Activated gamma-delta T cell (primary cell): ENCODE data around the gene OR52L1.
"Not testable (repeated sequence)": the region's sequence is repeated elsewhere in the genome, so short reads cannot be mapped to it uniquely, and the experiment has no call there.

Source experiments
- DNase-seq: peaks from one replicate; lab custom pipeline; 2025; lab: John Stamatoyannopoulos, UW
- total RNA-seq, 2 donors: gene quantifications; one replicate each; lab custom pipeline; 2026; lab: John Stamatoyannopoulos, UW

The OR52L1 gene
- 0 reads per million in 2 donors for total RNA-seq

GRCh38 chr11:5986885-5987284 lies at the start of gene OR52L1:
TSS of gene OR52L1 (minus strand) at chr11:5986985. CDS start at chr11:5986930, 55 bp downstream.
- DNase-seq: no peak

GRCh38 chr11:6030708-6031405 lies 44.1 kb upstream of the OR52L1 start, which contains the start of gene OR56A1:
TSS of gene OR56A1 (minus strand) at chr11:6030758. CDS start at chr11:6027692, 3,066 bp downstream.
- DNase-seq: no peak

GRCh38 chr11:6027501-6027900 lies 40.7 kb upstream of the OR52L1 start:
- no peak for DNase-seq

DNA sequence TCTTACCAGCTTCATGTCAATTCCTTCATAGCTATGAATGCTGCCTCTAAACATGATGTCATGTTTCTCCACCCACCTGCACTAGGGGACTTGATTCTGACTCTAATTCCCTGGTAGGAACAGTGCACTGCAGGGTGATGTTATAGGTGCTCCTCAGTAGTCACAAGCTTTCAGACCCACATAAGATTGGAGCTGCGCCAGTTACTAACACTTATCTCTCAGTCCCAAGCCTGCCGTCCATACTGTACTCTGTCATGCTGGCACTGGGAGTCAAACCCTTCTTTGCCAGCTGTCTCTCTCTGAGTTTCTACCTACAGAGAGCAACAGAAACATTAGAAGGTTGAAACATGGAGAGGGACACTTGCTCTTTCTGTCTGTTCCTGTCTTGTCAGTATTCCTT lies 38.3 kb upstream of the OR52L1 start:
- no peak for DNase-seq

GRCh38 chr11:6022956-6023355 lies 36.2 kb upstream of the OR52L1 start:
- no peak for DNase-seq

DNA sequence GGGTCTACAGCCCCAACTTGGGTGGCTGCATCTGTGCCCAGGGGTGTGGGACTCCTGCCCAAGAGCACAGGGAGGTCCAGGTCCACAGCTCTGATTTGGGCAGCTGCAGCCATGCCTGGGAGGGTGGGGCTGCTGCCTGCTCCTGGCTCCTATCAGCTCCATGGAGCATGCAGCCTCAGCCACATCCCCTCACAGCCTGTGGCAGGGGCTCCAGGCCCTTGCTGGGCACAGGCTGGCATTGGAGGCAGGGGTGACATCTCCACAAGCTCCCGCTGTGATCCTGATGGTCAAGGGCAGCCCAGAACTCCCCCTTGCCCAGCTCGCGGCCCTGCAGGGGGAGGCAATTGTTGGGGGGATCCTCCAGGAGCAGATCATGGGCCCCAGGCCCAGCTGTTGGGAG lies 26.3 kb upstream of the OR52L1 start:
- no peak for DNase-seq

DNA sequence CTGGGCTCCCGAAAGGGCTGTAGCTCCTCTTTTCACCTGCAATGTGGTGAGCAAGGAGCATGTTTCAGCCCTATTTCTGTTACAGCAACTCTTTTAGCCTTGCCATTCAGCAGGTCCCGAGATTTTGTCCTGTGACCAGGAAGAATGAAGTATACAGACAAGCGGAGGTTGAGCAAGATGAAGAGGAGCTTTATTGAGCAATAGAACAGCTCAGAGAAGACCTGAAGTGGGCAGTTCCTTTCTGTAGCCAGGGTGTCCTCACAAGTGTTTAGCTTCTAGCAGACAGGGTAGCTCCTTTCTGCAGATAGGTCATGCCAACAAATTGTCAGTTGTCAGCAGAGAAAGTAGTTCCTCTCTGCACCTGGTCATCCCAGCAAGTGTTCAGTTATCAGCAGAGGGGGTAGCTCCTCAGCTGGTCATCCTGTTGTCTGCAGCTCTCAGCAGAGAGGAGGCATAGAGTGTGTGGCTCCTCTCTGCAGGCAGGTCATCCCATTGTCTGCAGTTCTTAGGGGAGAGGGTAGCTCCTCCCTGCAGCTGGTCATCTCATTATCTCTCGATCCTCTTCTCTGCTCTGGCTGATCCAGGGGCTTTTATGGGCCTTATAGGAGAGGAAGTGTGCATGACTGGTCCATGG lies 25.4 kb upstream of the OR52L1 start:
- DNase-seq: no peak

- DNase-seq: no peak
Measured at GRCh38 chr11:6006846-6007245, 20.1 kb upstream of the OR52L1 start, which contains the start of gene OR56A4. TSS of gene OR56A4 (minus strand) at chr11:6006946. CDS start at chr11:6002992, 3,954 bp downstream.

DNA sequence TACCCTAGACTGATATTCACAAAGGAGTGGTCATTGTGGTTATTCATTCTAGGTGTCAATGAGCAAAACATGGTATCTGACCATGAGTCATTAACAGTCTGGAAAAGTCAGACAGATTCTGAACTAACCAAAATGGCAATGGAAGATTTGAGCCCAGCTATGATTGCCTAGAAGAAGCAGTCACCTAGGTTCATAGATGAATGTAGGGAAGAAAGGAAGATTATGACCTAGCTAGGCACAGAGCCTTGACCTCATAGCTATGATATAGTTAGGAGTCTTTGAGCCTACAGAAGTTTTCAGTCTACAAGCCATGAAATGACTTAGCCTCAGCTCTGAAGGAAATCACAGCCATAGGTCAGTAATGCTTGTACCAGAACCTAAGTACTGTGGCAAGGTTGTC lies 19.6 kb upstream of the OR52L1 start:
- no peak for DNase-seq

GRCh38 chr11:6002202-6002699 lies 15.5 kb upstream of the OR52L1 start:
- DNase-seq: no peak

- no peak for DNase-seq
Measured at GRCh38 chr11:5994791-5995190, 8.0 kb upstream of the OR52L1 start.

DNA sequence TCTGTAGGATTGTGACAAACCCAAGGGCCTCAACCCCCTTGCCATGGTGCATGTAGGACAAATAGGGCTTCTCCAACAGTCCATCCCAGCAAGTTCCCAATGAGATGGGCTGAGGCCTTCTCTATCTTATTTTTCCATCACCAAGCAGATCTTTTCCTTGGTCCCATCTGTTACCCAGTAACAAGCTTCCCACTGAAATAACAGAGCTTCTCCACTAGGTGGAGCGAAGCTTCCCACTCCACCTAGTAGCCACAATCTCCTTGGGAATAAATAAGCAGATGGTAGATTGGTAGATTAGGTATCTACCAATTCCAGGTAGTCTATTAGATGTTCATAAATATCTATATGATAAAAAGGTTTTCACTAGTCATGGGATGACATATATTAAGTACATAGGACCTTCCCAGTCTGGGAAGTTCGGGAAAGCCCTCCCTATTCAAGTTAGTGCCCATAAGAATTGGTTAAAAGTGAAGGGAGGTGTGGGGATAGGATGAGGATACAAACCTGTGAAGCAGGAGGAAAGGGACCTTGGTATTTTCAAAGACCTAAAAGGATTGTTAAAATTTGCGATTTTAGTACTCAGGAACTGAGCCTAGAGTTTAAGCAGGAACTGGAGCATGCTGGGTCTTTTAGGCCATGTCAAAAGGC lies 5.9 kb upstream of the OR52L1 start:
- DNase-seq: no peak

DNA sequence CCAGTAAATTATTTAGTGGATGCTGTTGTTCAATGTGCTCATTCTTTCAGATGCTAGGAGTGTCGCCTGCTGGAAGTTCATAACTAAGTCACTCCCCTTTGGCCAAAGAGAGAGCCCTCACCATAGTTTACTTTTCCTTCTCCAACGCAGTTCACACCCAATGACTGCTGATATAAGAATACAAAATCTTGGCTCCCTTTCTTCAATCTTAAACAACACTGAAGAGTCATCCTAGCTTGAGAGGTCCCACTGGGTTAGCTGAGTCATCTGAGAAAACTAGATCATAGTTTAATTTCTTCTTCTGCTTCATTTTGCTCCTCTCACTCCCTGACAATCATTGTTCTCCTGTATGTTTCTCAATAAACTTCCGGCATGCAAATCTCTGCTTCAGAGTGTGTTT lies 5.4 kb upstream of the OR52L1 start:
- no peak for DNase-seq

DNA sequence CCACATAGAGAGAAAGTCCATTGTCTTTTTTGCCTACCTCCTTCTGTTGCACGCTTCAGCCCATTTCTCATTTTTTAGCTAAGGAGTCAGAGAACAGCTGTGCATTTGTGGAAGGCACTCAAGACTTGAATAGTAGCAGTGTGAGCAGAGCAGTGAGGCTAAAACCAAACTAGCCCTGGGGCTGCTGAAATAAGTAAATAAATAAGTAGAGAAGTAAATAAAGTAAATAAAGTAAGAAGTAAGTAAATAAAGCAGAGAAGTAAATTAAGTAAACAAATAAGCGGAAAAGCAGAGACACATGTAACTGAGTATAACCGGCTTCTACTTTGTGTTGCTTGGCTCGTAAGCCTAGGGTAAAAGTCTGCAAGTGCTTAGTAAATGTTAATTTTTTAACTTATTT lies 2.4 kb upstream of the OR52L1 start:
- DNase-seq: no peak

GRCh38 chr11:5983443-5983842 lies 3.3 kb downstream of the OR52L1 start:
- DNase-seq: no peak

DNA sequence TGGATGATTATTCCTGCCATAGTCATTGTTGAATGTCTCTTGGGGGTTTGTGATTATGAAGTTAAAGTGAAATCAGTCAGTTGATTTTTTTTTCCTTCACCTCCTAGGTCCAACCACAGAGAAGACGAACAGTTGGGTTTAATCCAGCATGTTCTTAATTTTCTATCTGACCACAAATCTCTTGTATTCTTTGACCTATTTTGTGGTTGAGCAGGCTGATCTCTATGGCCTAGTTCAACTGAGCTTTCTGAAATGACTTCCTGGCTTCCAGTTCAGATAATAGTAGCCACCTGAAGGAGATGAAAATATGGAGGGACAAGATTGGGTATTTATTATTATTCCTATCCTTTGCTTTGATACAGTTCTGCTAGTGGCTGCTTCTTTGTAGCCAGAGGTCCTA lies 13.3 kb downstream of the OR52L1 start:
- no peak for DNase-seq

DNA sequence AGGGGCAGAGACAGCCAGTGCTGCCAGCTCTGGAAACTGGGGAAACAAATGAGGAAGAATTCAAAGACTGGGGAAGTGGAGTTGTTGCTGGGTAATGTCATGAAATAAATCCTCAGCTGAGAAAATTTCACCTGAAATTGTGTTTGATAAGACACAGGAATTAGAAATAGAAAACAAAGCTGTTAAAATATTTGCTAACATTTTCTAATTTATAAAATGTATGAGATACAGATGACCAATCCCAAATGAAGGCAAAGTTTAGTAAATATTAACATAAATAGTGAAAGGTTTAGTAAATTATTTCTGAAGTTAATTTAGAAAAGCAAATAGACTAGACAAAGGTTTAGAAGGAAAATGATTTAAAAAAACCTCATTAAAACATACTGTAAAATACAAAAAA lies 18.4 kb downstream of the OR52L1 start, which contains the start of gene OR56A5:
TSS of gene OR56A5 (minus strand) at position 101 of the 400 bp plus-strand sequence. CDS start at position 101, 0 bp downstream.
- DNase-seq: no peak

DNA sequence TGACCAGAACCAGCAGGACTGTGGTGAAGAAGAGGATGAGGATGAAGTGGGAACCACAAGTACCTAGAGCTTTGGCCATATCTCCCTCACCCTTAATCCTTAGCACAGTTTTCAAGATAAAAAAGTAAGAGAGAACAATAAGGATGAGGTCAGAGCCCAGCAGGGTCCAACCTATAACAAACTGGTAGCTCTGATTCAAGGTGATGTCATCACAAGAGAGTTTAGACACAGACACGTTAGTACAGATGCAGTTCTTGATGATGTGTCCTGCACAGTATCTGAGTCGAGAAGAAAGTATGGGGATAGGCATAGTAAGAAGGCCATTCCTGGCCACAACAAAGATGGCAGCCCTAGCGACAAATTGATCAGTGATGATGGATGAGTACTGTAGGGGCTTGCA lies 19.1 kb downstream of the OR52L1 start:
- no peak for DNase-seq

- no peak for DNase-seq
Measured at GRCh38 chr11:5966958-5967357, 19.8 kb downstream of the OR52L1 start.

- DNase-seq: not testable (repeated sequence)
Measured at GRCh38 chr11:5960704-5961320, 26.0 kb downstream of the OR52L1 start.

DNA sequence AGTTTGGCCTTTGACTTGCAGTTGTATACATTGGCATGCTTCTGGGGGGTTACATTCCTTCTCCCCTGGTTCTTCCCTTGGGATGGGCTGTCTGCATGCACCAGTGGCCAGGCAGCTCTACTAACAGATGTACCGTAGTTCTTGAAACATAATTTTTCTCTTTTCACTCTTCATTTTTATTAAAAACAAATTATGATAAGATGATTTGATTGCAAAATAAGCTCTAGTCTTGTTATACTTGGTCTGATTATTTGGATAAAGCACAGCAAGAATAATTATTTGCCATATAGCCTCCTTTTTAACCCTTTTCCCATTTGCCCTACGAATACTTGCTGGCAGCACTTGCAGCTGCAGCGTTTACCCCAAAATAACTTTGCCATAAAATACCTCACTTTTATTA lies 31.2 kb downstream of the OR52L1 start:
- DNase-seq: no peak

- no peak for DNase-seq
Measured at GRCh38 chr11:5941951-5942350, 44.8 kb downstream of the OR52L1 start, which contains the start of gene OR56A3. TSS of gene OR56A3 (plus strand) at chr11:5942251. CDS start at chr11:5947347, 5,096 bp downstream.
